Limb (tissue), 2 donors: Measurements from ENCODE around the gene STYX.

Experiments used
- DNase-seq, 2 donors: peaks; one replicate each; pipeline ENCODE4 v3.0.0-alpha.2; 2016; ENCODE audit errors: extremely low spot score in 2 of 2

Gene STYX

GRCh38 chr14:52729925-52730708 is at the start of gene STYX:
TSS of gene STYX (plus strand) at chr14:52730166. CDS start at chr14:52730475, 309 bp downstream.
- peak; percentile 96 to 100 for DNase-seq

- DNase-seq: no peak
Observed at GRCh38 chr14:52683985-52684520, 45.9 kb upstream of the STYX start.

GRCh38 chr14:52686176-52686575 is 43.8 kb upstream of the STYX start:
- DNase-seq: no peak

- DNase-seq: no peak
Observed at GRCh38 chr14:52690983-52691760, 38.8 kb upstream of the STYX start.

- DNase-seq: no peak
Observed at GRCh38 chr14:52692248-52692962, 37.6 kb upstream of the STYX start.

- DNase-seq: no peak
Observed at GRCh38 chr14:52693036-52693435, 36.9 kb upstream of the STYX start.

- DNase-seq: no peak
Observed at GRCh38 chr14:52693532-52693931, 36.4 kb upstream of the STYX start.

GRCh38 chr14:52694761-52695480 is 35.0 kb upstream of the STYX start:
- DNase-seq: peak in 1 of 2 donors; percentile 10

- peak; percentile 67 to 89 for DNase-seq
Observed at GRCh38 chr14:52695481-52696091, 34.4 kb upstream of the STYX start, which contains the start of gene ERO1A. TSS of gene ERO1A (minus strand) at chr14:52695558. CDS start at chr14:52695481, 77 bp downstream.

- DNase-seq: no peak
Observed at GRCh38 chr14:52700701-52701172, 29.2 kb upstream of the STYX start.

GRCh38 chr14:52701223-52701622 is 28.7 kb upstream of the STYX start:
- DNase-seq: no peak

GRCh38 chr14:52703225-52703624 is 26.7 kb upstream of the STYX start:
- DNase-seq: no peak

- no peak for DNase-seq
Observed at GRCh38 chr14:52703664-52704063, 26.3 kb upstream of the STYX start.

GRCh38 chr14:52706286-52706685 is 23.7 kb upstream of the STYX start:
- no peak for DNase-seq

- DNase-seq: peak; percentile 96 to 98
Observed at GRCh38 chr14:52706724-52707706, 23.0 kb upstream of the STYX start, which contains the start of gene PSMC6. TSS of gene PSMC6 (plus strand) at chr14:52707200. CDS start at chr14:52707220, 20 bp downstream.

- no peak for DNase-seq
Observed at GRCh38 chr14:52711666-52712065, 18.3 kb upstream of the STYX start.

- no peak for DNase-seq
Observed at GRCh38 chr14:52716155-52716554, 13.8 kb upstream of the STYX start.

GRCh38 chr14:52723514-52724359 is 6.2 kb upstream of the STYX start:
- no peak for DNase-seq
